K562 (cell line): Measurements from ENCODE around the gene LSM4. TPM values are rescaled to one million over a fixed set of nuclear protein-coding genes. Genes with fewer than 3 reads are reported as not detected.

ENCODE experiments used
- ARHGAP35 ChIP-seq: fragments of 450-650 bp; IDR thresholded peaks from 2 replicates; pipeline ENCODE4 v1.6.1; 2018; ENCODE audit not compliant: partially characterized antibody
- ARNT ChIP-seq, 2 experiments: fragments of 450-650 bp; IDR thresholded peaks; 2 replicates each; pipeline ENCODE4 v1.6.1; 2016; ENCODE audit warnings: mild to moderate bottlenecking in 1 of 2
- BDP1 ChIP-seq: IDR thresholded peaks from 3 replicates; pipeline ENCODE4 v1.6.1; 2011; ENCODE audit not compliant: insufficient read length, insufficient read depth
- BRD9 ChIP-seq: fragments of 450-650 bp; IDR thresholded peaks from 2 replicates; pipeline ENCODE4 v1.6.1; 2018; ENCODE audit warnings: low read depth; ENCODE audit not compliant: partially characterized antibody
- CBFB ChIP-seq: sonication (generic); formaldehyde crosslinking; IDR thresholded peaks from 2 replicates; pipeline ENCODE4 v1.4.0; 2020; ENCODE audit warnings: mild to moderate bottlenecking, missing genetic modification reagents
- CTBP1 ChIP-seq: fragments of 450-650 bp; IDR thresholded peaks from 2 replicates; pipeline ENCODE4 v1.6.1; 2016; ENCODE audit warnings: borderline replicate concordance
- GABPA ChIP-seq: fragments of 200-800 bp; sonication (Bioruptor generic); conservative IDR thresholded peaks from 2 replicates; pipeline ENCODE4 v1.6.1; 2016; ENCODE audit warnings: low read depth, missing genetic modification characterization, missing compliant biosample characterization
- HEY1 ChIP-seq: fragments of 250-450 bp; sonication (Bioruptor Pico); IDR thresholded peaks from 2 replicates; pipeline ENCODE4 v1.5.0; 2020; ENCODE audit warnings: mild to moderate bottlenecking, moderate library complexity, borderline replicate concordance
- HMG20B ChIP-seq: fragments of 250-450 bp; sonication (Bioruptor Pico); IDR thresholded peaks from 2 replicates; pipeline ENCODE4 v1.5.0; 2021; ENCODE audit warnings: mild to moderate bottlenecking
- KDM1A ChIP-seq, 2 experiments: fragments of 450-650 bp; IDR thresholded peaks; 2 replicates each; pipeline ENCODE4 v1.6.1; 2016; ENCODE audit warnings: mild to moderate bottlenecking in 2 of 2
- PML ChIP-seq: IDR thresholded peaks from 2 replicates; pipeline ENCODE4 v1.6.1; 2012; ENCODE audit warnings: low read length, inconsistent platforms
- POLR3A ChIP-seq: IDR thresholded peaks from 2 replicates; pipeline ENCODE4 v1.6.1; 2011; ENCODE audit warnings: borderline replicate concordance, mild to moderate bottlenecking, moderate library complexity; ENCODE audit not compliant: insufficient read length, insufficient read depth; ENCODE audit errors: extremely low read depth
- RNF2 ChIP-seq: sonication (generic); IDR thresholded peaks from 2 replicates; pipeline ENCODE4 v1.6.1; 2016
- RUNX1 ChIP-seq: sonication (generic); IDR thresholded peaks from 2 replicates; pipeline ENCODE4 v1.6.1; 2016; ENCODE audit warnings: antibody characterized with exemption, low read depth
- SAFB2 ChIP-seq: fragments of 200-400 bp; formaldehyde crosslinking; IDR thresholded peaks from 2 replicates; pipeline ENCODE4 v1.6.1; 2018; ENCODE audit warnings: borderline replicate concordance, low read length, low read depth, moderate library complexity; ENCODE audit not compliant: severe bottlenecking
- ZNF217 ChIP-seq: sonication (generic); formaldehyde crosslinking; IDR thresholded peaks from 2 replicates; pipeline ENCODE4 v1.8.0; 2022; ENCODE audit warnings: mild to moderate bottlenecking, missing genetic modification reagents
- ZNF324 ChIP-seq: fragments of 250-450 bp; sonication (Bioruptor Pico); IDR thresholded peaks from 2 replicates; pipeline ENCODE4 v1.4.0; 2020; ENCODE audit warnings: mild to moderate bottlenecking
- ZNF347 ChIP-seq: fragments of 450-650 bp; formaldehyde crosslinking; IDR thresholded peaks from 2 replicates; pipeline ENCODE4 v1.4.0; 2020; ENCODE audit warnings: low read depth, mild to moderate bottlenecking, moderate library complexity
- ZNF717 ChIP-seq: fragments of 250-450 bp; sonication (Bioruptor Pico); IDR thresholded peaks from 2 replicates; pipeline ENCODE4 v1.5.0; 2021
- ZNF79 ChIP-seq: fragments of 250-450 bp; sonication (Bioruptor Pico); IDR thresholded peaks from 2 replicates; pipeline ENCODE4 v1.4.0; 2020; ENCODE audit warnings: low read depth, mild to moderate bottlenecking, moderate library complexity
- polyA plus RNA-seq, 8 experiments: library from polyadenylated mRNA; depleted of rRNA in 4 of 8; stranded (reverse) in 5 of 8; unstranded in 3 of 8; fragments of >200 nt; fragmentation: Nextera tagmentation in 2 of 8; fragmentation: Illumina TruSeq in 1 of 8; extraction: Ambion mirVana in 2 of 8; extraction: Trizol in 1 of 8; gene quantifications; 2 replicates each; pipeline versions ENCODE4 v1.2.1 to v1.2.3, GENCODE V29; 2011 to 2014; ENCODE audit warnings: inconsistent platforms in 1 of 8, missing spikeins in 1 of 8
- total RNA-seq, 7 experiments: library from RNA; depleted of rRNA in 6 of 7; stranded (reverse); fragments of >200 nt in 6 of 7; fragmentation: Illumina TruSeq in 2 of 7; extraction: Trizol in 2 of 7; gene quantifications; 2 replicates each; pipeline versions ENCODE4 v1.2.1 to v1.2.3, GENCODE V29; 2011 to 2021; ENCODE audit warnings: low replicate concordance in 1 of 7
- TF ChIP-seq, protein P1 (sequence below): fragments of 450-650 bp; formaldehyde crosslinking; IDR thresholded peaks from 2 replicates; pipeline ENCODE4 v1.4.0; 2022; ENCODE audit warnings: missing genetic modification characterization
- TF ChIP-seq, protein P2 (sequence below): sonication (generic); formaldehyde crosslinking; IDR thresholded peaks from 2 replicates; pipeline ENCODE4 v1.8.1; 2022; ENCODE audit warnings: missing genetic modification reagents
- TF ChIP-seq, protein P3 (sequence below): fragments of 250-450 bp; sonication (Bioruptor Pico); IDR thresholded peaks from 2 replicates; pipeline ENCODE4 v1.8.0; 2021; ENCODE audit warnings: borderline replicate concordance, mild to moderate bottlenecking, moderate library complexity; ENCODE audit not compliant: poor library complexity, severe bottlenecking
- TF ChIP-seq, protein P4 (sequence below): fragments of 250-450 bp; sonication (Bioruptor Pico); IDR thresholded peaks from 2 replicates; pipeline ENCODE4 v1.4.0; 2020

Gene LSM4
- total and polyA plus RNA-seq, 9 of the 15 experiments (the other 6 are each of a cell fraction or from before 2014, with no cell fraction given), result 11.9 to 763 (median 202) TPM

DNA sequence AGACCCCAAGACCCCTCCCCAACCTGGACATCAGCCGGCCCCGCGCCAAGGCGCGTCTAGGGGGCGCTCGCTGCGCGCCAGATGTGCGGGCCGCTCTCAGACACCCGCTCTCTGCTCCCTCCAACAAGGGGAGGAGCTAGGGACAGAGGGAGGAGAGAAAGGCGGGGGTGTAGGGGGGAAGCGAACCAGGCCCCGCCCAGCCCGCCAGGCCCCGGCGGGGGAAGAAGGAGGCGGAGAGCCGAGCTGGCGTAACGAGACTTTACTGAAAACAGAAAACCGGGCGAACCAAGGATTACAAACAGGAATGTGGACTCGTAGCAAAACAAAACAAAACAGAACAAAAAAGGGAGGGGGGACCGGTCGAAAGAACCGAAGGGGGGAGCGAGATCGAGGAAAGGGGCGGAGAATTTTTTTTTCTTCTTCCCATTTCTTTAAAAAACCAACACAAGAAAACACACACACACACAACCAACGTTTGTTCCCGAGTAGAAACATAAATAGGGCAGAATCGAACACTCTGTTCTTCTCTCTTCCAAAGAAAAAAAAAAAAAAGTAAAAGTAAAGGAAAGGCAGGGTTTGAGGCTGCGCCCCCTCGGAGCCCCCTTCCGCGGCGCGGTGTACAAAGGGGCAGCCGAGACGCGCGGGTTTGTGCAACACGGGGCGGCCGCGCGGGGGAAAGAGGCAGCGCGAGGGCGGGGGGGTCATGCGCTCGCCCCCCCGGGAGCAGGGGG is 43.2 kb downstream of the LSM4 start (continued):
- no peak for TF ChIP-seq KDM1A (IDR thresholded peaks at IDR 0.05)
- TF ChIP-seq ZNF717, result no peak
- TF ChIP-seq, protein P1, sequence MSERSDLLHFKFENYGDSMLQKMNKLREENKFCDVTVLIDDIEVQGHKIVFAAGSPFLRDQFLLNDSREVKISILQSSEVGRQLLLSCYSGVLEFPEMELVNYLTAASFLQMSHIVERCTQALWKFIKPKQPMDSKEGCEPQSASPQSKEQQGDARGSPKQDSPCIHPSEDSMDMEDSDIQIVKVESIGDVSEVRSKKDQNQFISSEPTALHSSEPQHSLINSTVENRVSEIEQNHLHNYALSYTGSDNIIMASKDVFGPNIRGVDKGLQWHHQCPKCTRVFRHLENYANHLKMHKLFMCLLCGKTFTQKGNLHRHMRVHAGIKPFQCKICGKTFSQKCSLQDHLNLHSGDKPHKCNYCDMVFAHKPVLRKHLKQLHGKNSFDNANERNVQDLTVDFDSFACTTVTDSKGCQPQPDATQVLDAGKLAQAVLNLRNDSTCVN (CRISPR knock-in tag), result no peak
- no peak for TF ChIP-seq ZNF347 (CRISPR knock-in tag)
- TF ChIP-seq BDP1, result no peak
- no peak for TF ChIP-seq ZNF324 (CRISPR knock-in tag)
- no peak for TF ChIP-seq HEY1 (CRISPR knock-in tag)
- TF ChIP-seq, protein P2, sequence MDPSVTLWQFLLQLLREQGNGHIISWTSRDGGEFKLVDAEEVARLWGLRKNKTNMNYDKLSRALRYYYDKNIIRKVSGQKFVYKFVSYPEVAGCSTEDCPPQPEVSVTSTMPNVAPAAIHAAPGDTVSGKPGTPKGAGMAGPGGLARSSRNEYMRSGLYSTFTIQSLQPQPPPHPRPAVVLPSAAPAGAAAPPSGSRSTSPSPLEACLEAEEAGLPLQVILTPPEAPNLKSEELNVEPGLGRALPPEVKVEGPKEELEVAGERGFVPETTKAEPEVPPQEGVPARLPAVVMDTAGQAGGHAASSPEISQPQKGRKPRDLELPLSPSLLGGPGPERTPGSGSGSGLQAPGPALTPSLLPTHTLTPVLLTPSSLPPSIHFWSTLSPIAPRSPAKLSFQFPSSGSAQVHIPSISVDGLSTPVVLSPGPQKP, result no peak
- no peak for TF ChIP-seq BRD9
- TF ChIP-seq POLR3A, result no peak
- no peak for TF ChIP-seq ZNF79 (CRISPR knock-in tag)
- TF ChIP-seq CBFB (CRISPR knock-in tag), result no peak
- TF ChIP-seq, protein P3, sequence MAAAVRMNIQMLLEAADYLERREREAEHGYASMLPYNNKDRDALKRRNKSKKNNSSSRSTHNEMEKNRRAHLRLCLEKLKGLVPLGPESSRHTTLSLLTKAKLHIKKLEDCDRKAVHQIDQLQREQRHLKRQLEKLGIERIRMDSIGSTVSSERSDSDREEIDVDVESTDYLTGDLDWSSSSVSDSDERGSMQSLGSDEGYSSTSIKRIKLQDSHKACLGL, result no peak
- TF ChIP-seq SAFB2, result no peak
- TF ChIP-seq RUNX1, result no peak
- peak; percentile 81 for TF ChIP-seq CTBP1
- peak; percentile 69 for TF ChIP-seq ARHGAP35
- TF ChIP-seq PML, result peak; percentile 66; the same call in 1 of the 2 replicates
- TF ChIP-seq, protein P4, sequence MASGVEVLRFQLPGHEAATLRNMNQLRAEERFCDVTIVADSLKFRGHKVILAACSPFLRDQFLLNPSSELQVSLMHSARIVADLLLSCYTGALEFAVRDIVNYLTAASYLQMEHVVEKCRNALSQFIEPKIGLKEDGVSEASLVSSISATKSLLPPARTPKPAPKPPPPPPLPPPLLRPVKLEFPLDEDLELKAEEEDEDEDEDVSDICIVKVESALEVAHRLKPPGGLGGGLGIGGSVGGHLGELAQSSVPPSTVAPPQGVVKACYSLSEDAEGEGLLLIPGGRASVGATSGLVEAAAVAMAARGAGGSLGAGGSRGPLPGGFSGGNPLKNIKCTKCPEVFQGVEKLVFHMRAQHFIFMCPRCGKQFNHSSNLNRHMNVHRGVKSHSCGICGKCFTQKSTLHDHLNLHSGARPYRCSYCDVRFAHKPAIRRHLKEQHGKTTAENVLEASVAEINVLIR (CRISPR knock-in tag), result no peak
- peak; percentile 38 to 63; a peak in 2 of 4 replicates for TF ChIP-seq ARNT (IDR thresholded peaks at IDR 0.05)
- TF ChIP-seq HMG20B, result no peak
- TF ChIP-seq ZNF217 (CRISPR knock-in tag), result no peak
- TF ChIP-seq RNF2, result no peak
- TF ChIP-seq GABPA (tag), result no peak
